ENCODE measurements around the gene SPRR2B. TPM values are rescaled to one million over a fixed set of nuclear protein-coding genes. Genes with fewer than 3 reads are reported as not detected.
"Not testable (repeated sequence)": the region's sequence is repeated elsewhere in the genome, so short reads cannot be mapped to it uniquely, and the experiment has no call there.

Gene SPRR2B
- total RNA-seq, 3 donors from 2014 or later = not detected

- no peak for DNase-seq
- no peaks in the 10 kb centered on the region for H3K9me3 ChIP-seq
- no peaks in the 10 kb centered on the region for H3K4me1 ChIP-seq (ENCODE audit: low read depth)
- ATAC-seq = no peak
- no peak overlapping the region for H3K4me3 ChIP-seq
- intact Hi-C loops (cut with DNase I, micrococcal nuclease) = no loop called here
- TF ChIP-seq CTCF (IDR thresholded peaks at IDR 0.05) = no peak
- no peaks in the 10 kb centered on the region for H3K36me3 ChIP-seq (ENCODE audit: low read depth)
Observed at GRCh38 chr1:153072806-153073726, 1.7 kb upstream of the SPRR2B start.

GRCh38 chr1:153070243-153070642 is 1.2 kb downstream of the SPRR2B start:
- no peak overlapping the region for H3K4me3 ChIP-seq
- H3K9me3 ChIP-seq = no peaks in the 10 kb centered on the region
- no peak for DNase-seq
- no peaks in the 10 kb centered on the region for H3K4me1 ChIP-seq (ENCODE audit: low read depth)
- intact Hi-C loops (cut with DNase I, micrococcal nuclease) = no loop called here
- ATAC-seq = no peak
- no peak for TF ChIP-seq CTCF (IDR thresholded peaks at IDR 0.05)
- H3K36me3 ChIP-seq (ENCODE audit: low read depth) = no peaks in the 10 kb centered on the region

- intact Hi-C loops (cut with DNase I, micrococcal nuclease) = no loop called here
- Histone ChIP-seq H3K4me3 (no peak overlapping the region), H3K9me3 (no peaks in the 10 kb centered on the region), H3K36me3 (ENCODE audit: low read depth) (no peaks in the 10 kb centered on the region), H3K4me1 (ENCODE audit: low read depth) (no peaks in the 10 kb centered on the region)
- DNase-seq = no peak
- TF ChIP-seq CTCF (IDR thresholded peaks at IDR 0.05) = no peak
- ATAC-seq = no peak
Observed at GRCh38 chr1:153058826-153059784, 12.3 kb downstream of the SPRR2B start.

- DNase-seq (no peak), ATAC-seq (no peak)
- Histone ChIP-seq H3K4me3 (no peak overlapping the region), H3K36me3 (ENCODE audit: low read depth) (no peaks in the 10 kb centered on the region), H3K4me1 (ENCODE audit: low read depth) (no peaks in the 10 kb centered on the region), H3K9me3 (no peaks in the 10 kb centered on the region)
- no peak for TF ChIP-seq CTCF (IDR thresholded peaks at IDR 0.05)
- intact Hi-C loops (cut with DNase I, micrococcal nuclease) = no loop called here
Observed at GRCh38 chr1:153058154-153058553, 13.3 kb downstream of the SPRR2B start.

GRCh38 chr1:153057375-153057774 is 14.0 kb downstream of the SPRR2B start, which contains the start of gene SPRR2A:
TSS of gene SPRR2A (minus strand) at chr1:153057512. CDS start at chr1:153056735, 777 bp downstream.
- intact Hi-C loops (cut with DNase I, micrococcal nuclease) = no loop called here
- no peaks in the 10 kb centered on the region for H3K9me3 ChIP-seq
- H3K4me1 ChIP-seq (ENCODE audit: low read depth) = no peaks in the 10 kb centered on the region
- ATAC-seq (no peak), DNase-seq (no peak)
- no peak for TF ChIP-seq CTCF (IDR thresholded peaks at IDR 0.05)
- no peaks in the 10 kb centered on the region for H3K36me3 ChIP-seq (ENCODE audit: low read depth)
- no peak within 1 kb of the TSS for H3K4me3 ChIP-seq

GRCh38 chr1:153056111-153056510 is 15.3 kb downstream of the SPRR2B start:
- H3K9me3 ChIP-seq; intact Hi-C loops (cut with DNase I, micrococcal nuclease); DNase-seq; H3K4me1 ChIP-seq (ENCODE audit: low read depth); H3K36me3 ChIP-seq (ENCODE audit: low read depth); H3K4me3 ChIP-seq; ATAC-seq: not testable (repeated sequence)
